ENCODE results near the gene ATP1B2. TPM values are rescaled to one million over a fixed set of nuclear protein-coding genes. Genes with fewer than 3 reads are reported as not detected.

ATP1B2 gene
- total and polyA plus RNA-seq, 2 of the 8 experiments (the other 6 are each of a cell fraction or from before 2014, with no cell fraction given): 9.1 to 21.0 TPM

DNA sequence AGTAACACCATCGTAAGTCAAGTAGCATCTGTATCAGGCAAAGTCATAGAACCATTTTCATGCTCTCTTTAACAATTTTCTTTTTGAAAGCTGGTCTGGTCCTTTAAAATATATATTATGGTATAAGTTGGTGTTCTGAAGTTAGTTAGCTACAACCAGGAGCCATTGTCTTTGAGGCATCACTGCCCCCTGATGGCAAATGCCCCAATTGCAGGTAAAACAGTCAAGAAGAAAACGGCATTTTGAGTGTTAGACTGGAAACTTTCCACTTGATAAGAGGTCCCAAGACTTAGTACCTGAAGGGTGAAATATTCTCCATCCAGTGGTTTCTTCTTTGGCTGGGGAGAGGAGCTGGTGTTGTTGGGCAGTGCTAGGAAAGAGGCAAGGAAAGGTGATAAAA lies 22.5 kb downstream of the ATP1B2 start (continued):
- TF ChIP-seq RNF2 (IDR thresholded peaks at IDR 0.05; ENCODE audit: borderline replicate concordance, low read depth, low read length, missing control alignments, poor library complexity, severe bottlenecking): no peak
- TF ChIP-seq RAD21 (IDR thresholded peaks at IDR 0.05 in 1 of 2, conservative IDR thresholded peaks at IDR 0.05 in 1 of 2; ENCODE audit: low read depth in 2 of 2, low read length in 2 of 2): peak; percentile 79 to 85

All from H1 (cell line).